ENCODE measurements around the gene ADPRHL1. TPM values are rescaled to one million over a fixed set of nuclear protein-coding genes. Genes with fewer than 3 reads are reported as not detected.

The ADPRHL1 gene
- total RNA-seq, 2 experiments from 2014 or later, result 0.50 to 0.56 TPM

DNA sequence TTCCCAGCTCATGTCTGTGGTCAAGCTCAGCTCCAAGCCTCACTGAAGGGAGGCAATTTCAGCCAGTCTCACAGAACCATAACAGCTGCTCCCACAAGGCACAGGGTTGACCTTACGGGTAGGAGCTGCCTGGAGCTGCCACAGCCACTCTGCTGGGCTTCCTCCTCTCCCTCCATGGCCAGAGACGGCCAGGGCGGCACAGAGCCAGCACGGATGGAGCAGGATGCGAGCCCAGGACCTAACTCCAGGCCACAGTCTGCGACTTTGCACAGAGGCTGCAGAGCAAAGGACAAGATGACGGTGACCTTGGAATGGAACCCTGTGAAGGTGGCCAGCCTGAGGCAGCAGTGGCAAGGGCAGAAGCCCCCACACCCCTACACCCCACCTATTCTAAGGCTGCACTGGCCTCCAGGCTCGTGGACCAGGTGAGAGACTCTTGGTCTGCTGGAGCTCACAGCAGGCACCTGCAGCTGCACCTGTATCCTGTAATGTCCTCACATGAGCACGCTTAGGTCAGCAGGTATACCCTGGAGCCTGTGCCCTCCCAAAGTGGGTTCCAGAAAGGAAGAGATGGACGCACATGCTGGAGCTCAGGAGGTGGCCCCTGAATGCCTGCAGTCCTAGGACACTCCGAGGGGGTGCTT, 29.6 kb downstream of the ADPRHL1 start:
- DNase-seq, result no peak
- H3K27ac Mint-ChIP-seq, result no peak overlapping the region
- H3K9me3 Mint-ChIP-seq, result no peaks in the 10 kb centered on the region

DNA sequence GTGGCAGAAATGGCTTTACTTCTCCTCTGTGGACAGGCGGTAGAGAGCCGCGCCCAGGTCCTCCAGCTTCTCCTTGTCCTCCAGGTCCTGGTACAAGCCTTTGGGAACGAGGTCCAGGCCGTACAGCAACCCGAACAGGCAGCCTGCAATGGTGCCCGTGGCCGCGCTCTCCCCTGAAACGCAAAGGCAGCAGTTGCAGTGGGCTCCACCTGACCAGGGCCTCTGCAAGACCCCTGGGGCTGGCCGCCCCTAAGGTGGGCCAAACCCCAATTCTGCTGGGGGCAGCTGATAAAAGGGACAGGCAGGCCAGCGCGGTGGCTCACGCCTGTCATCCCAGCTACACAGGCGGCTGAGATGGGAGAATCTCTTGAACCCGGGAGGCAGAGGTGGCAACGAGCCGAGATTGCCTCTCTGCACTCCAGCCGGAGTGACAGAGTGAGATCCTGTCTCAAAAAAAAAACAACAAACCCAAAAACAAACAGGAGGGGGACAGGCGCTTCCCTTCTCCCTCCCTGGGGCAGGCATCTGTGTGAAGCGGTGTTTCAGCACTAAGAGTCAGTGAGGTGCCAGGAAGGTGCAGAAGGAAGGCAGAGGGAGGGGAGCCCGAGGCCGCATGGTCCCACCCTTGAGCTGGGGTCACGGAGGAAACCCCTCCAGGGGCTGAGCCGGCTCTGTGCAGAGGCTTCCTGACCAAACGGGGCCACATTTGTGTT, 30.3 kb downstream of the ADPRHL1 start:
- POLR2A ChIA-PET, result no interaction called here
- H3K36me3 Mint-ChIP-seq, result no peaks in the 10 kb centered on the region
- CTCF ChIA-PET, result no interaction called here
- H3K4me3 Mint-ChIP-seq, result no peak overlapping the region
- no peak overlapping the region for H3K27ac Mint-ChIP-seq
- no peaks in the 10 kb centered on the region for H3K9me3 Mint-ChIP-seq
- no peak for DNase-seq
- intact Hi-C loops (cut with micrococcal nuclease), result no loop called here
- no peaks in the 10 kb centered on the region for H3K27me3 Mint-ChIP-seq
- H3K4me1 Mint-ChIP-seq (ENCODE audit: low read depth), result no peaks in the 10 kb centered on the region

More for the DNA sequence above, 29.6 kb downstream of the ADPRHL1 start:
- POLR2A ChIA-PET, result no interaction called here
- intact Hi-C loops (cut with micrococcal nuclease), result no loop called here
- Mint-ChIP-seq H3K4me1 (ENCODE audit: low read depth) (no peaks in the 10 kb centered on the region), H3K36me3 (no peaks in the 10 kb centered on the region), H3K27me3 (no peaks in the 10 kb centered on the region), H3K4me3 (no peak overlapping the region)
- CTCF ChIA-PET, result no interaction called here

DNA sequence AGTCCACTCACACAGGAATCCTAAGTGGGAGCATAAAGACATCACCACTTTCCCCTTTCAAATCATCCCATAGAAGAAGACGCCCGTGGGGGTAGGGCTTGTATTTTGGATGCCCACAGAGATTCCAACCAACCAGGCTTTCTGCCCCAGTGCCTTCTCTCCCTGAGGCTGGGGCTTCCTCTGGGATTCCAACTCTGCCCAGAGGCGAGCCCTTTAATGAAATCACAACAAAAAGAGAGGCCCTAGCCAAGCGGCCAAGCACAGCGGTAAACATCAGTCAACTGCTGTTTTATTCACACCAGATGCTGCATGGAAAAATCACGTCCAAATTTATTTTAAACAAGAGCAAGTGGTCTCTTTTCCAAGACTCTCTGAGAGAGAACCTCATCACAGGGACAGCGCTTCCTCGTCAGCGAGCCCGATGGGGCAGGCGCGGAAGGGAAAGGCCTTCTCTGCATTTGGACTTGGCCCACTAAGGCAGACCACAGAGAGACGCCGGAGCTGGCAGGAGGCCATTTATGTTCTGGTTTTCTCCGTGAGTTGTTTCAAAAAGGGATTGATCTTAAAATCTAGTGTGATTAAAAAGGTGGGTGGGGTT, 31.5 kb downstream of the ADPRHL1 start:
- Mint-ChIP-seq H3K9me3 (no peaks in the 10 kb centered on the region), H3K27me3 (no peaks in the 10 kb centered on the region), H3K4me3 (no peak overlapping the region), H3K4me1 (ENCODE audit: low read depth) (no peaks in the 10 kb centered on the region), H3K27ac (no peak overlapping the region), H3K36me3 (no peaks in the 10 kb centered on the region)
- no peak for DNase-seq
- POLR2A ChIA-PET, result no interaction called here
- intact Hi-C loops (cut with micrococcal nuclease), result no loop called here
- CTCF ChIA-PET, result no interaction called here

DNA sequence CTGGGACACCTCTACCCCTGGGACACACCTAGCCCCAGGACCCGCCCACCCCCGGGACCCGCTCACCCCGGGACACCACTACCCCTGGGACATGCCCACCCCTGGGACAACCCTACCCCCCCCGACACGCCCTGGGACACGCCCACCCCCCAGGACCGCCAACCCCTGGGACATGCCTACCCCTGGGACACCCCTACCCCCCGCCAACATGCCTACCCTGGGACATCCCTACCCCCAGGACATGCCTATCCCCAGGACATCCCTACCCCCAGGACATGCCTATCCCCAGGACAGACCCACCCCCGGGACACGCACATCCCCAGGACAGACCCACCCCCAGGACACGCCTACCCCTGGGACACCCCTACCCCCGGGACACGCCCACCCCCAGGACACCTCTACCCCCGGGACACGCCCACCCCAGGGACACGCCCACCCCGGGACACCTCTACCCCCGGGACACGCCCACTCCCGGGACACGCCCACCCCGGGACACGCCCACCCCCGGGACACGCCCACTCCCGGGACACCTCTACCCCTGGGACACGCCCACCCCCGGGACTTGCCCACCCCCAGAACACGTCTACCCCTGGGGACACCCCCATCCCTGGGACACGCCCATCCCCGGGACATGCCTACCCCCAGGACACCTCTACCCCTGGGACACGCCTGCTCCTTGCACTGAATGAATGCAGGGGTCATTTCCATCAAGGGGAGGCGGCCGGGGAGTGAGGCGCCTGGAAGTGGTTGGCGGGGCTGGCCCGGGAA, 32.3 kb downstream of the ADPRHL1 start:
- H3K27ac Mint-ChIP-seq, result no peak overlapping the region
- H3K4me3 Mint-ChIP-seq, result no peak overlapping the region
- no peaks in the 10 kb centered on the region for H3K36me3 Mint-ChIP-seq
- H3K27me3 Mint-ChIP-seq, result no peaks in the 10 kb centered on the region
- H3K9me3 Mint-ChIP-seq, result no peaks in the 10 kb centered on the region
- intact Hi-C loops (cut with micrococcal nuclease), result no loop called here
- no peak for DNase-seq
- ChIA-PET POLR2A (no interaction called here), CTCF (no interaction called here)
- no peaks in the 10 kb centered on the region for H3K4me1 Mint-ChIP-seq (ENCODE audit: low read depth)

DNA sequence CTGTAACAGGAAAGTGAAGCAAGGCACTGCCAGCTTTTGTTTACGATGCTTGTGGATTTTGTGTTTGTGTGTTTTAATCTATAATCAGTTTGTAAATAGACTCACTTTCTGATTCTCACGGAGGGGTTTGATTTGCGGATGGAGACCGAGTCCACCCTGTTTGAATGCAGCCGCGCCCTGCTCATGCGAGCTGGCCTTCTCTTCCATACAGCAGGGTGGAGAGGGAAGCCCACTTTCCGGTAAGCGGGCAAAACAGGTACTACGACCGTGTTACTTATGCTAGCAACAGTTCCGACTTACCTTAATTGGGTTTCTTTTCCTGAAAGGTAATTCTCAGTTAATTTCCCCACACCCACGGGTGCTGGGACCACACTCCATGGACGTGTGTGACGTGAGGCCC, 33.1 kb downstream of the ADPRHL1 start:
- Mint-ChIP-seq H3K36me3 (no peaks in the 10 kb centered on the region), H3K9me3 (no peaks in the 10 kb centered on the region), H3K27me3 (no peaks in the 10 kb centered on the region), H3K4me3 (no peak overlapping the region), H3K27ac (no peak overlapping the region), H3K4me1 (ENCODE audit: low read depth) (no peaks in the 10 kb centered on the region)
- POLR2A ChIA-PET, result no interaction called here
- intact Hi-C loops (cut with micrococcal nuclease), result no loop called here
- CTCF ChIA-PET, result no interaction called here
- no peak for DNase-seq

DNA sequence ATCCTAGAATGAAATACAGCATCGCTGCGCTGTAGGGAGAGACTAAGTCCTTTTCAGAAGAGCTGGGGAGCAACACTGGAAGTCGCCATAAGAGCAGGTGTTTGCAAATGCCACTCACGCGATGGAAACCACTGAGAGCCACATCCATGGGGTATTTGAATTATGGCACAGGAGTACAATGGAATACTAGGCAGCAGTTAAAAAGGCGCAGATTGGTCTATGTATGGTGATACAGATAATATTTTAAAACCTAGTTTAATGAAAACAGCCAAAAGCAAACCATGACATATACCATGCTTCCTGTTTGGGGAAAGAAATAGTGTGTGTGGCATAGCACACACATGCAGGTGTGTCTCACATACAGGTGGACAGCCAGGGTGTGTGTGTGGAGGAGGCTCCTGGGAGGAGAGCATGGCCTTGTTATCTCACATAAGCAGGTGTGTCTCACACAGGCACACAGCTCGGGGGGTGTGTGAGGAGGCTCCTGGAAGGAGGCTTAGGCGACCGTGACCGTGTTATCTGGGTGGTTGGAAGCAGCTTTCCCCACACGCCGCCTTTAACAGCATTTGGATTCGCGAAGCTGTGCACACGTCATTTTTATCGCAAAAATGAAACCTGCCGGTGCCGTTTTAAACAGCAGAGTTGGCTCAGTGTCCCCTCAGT, 33.6 kb downstream of the ADPRHL1 start:
- Mint-ChIP-seq H3K27ac (no peak overlapping the region), H3K9me3 (no peaks in the 10 kb centered on the region), H3K27me3 (no peaks in the 10 kb centered on the region), H3K4me1 (ENCODE audit: low read depth) (no peaks in the 10 kb centered on the region), H3K36me3 (no peaks in the 10 kb centered on the region), H3K4me3 (no peak overlapping the region)
- ChIA-PET POLR2A (no interaction called here), CTCF (no interaction called here)
- intact Hi-C loops (cut with micrococcal nuclease), result no loop called here
- DNase-seq, result no peak

DNA sequence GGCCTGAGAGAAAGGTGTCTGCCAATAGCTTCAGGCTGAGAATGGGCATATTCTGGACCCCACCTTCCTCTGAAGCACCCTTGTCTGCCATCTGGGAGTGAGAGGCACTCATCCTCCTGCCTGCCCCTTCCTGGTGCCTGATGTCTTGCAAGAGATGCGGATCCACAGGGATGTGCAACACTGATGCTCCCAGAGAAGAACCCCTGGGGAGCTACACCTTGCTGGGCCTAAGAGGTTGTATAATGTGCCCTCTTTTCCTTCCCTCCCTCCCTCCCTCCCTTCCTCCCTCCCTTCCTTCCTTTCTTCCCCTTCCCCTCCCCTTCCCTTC, 34.6 kb downstream of the ADPRHL1 start:
- Mint-ChIP-seq H3K4me1 (ENCODE audit: low read depth) (no peaks in the 10 kb centered on the region), H3K9me3 (no peaks in the 10 kb centered on the region), H3K27me3 (no peaks in the 10 kb centered on the region), H3K36me3 (no peaks in the 10 kb centered on the region), H3K4me3 (no peak overlapping the region), H3K27ac (no peak overlapping the region)
- intact Hi-C loops (cut with micrococcal nuclease), result no loop called here
- ChIA-PET POLR2A (no interaction called here), CTCF (no interaction called here)
- no peak for DNase-seq

DNA sequence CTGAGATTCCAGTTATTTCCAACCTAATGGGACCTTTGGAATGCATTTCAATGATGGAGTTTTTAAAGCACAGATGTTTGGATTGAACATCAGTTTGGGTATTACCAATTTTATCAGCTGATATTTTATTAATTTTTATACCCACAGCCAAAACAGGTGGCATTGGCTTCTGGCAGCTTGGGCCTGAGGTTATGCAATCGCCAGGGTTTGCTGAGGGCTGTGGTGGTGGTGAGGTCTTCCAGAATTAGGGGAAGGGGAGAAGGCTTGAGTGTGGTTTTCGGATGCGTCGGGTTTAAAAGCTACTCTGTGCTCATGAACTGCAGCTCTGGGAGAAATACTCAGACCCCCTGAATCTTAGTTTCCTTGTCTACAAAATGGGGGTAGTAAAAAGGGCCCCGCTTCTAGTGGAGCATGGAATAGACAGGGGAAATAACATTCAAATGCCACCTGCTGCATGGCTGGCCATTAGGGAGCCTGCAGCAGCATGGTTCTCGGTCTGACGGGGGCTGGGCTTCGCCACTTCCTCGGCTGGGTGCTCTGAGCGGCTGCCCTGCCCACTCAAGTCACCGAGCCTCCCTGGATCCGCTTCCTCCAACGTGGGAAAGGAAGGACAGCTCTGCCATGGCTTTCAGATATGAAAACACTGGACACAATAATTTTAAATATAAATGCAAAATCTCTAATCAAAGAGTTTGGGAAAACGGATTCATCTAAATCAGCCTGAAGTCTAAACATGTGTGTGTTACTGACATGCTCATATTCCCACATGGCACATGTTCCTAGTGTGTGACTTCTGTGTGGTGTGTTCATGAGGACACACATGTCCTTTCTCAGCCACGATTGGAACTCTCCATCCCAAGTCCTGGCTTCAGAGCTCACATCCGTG, 35.2 kb downstream of the ADPRHL1 start:
- H3K36me3 Mint-ChIP-seq, result no peaks in the 10 kb centered on the region
- intact Hi-C loops (cut with micrococcal nuclease), result no loop called here
- no peak overlapping the region for H3K4me3 Mint-ChIP-seq
- H3K9me3 Mint-ChIP-seq, result peaks cover 1% of the 10 kb centered on the region
- H3K4me1 Mint-ChIP-seq (ENCODE audit: low read depth), result no peaks in the 10 kb centered on the region
- H3K27ac Mint-ChIP-seq, result no peak overlapping the region
- CTCF ChIA-PET, result interaction anchor here (0.6 kb wide), 1 partner anchor 38 kb away, joined by 3 read pairs; no protein-coding TSS in a partner anchor
- no peak for DNase-seq
- POLR2A ChIA-PET, result no interaction called here
- no peaks in the 10 kb centered on the region for H3K27me3 Mint-ChIP-seq

DNA sequence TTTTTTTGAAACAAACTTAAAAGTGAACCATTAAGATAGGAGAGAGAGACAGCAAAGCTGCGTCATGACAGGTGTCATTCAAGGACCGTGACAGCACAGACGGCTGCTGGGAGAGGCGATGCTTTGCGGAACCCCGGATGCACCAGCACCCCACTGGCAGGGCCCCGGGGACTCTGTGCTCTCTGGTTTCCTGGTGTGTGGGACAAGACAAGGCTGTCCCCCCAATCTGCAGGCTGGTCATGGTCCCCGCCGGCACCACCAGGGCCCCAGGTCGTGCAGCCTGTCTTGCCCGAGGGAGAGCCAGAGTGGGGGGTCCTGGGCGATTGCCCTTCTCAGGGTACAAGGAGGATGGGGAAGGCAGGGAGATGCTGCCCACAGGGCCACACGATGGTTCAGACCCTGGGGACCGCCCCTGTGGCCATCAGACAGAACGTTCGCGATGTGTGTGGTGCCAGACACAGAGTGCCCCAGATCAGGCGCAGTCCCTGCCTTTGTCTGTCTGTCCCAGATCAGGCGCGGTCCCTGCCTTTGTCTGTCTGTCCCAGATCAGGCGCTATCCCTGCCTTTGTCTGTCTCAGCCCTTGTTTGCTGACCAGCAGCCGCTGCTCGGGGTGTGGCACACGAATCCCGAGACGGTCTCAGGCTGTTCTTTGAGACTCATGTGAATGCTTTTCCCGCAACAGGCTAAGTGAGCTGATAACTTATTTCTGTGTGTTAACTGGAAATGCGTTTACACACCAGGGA, 36.1 kb downstream of the ADPRHL1 start:
- ChIA-PET CTCF (interaction anchor here (0.6 kb wide), 1 partner anchor 38 kb away, joined by 3 read pairs; no protein-coding TSS in a partner anchor), POLR2A (no interaction called here)
- Mint-ChIP-seq H3K9me3 (peaks cover 2% of the 10 kb centered on the region), H3K4me1 (ENCODE audit: low read depth) (no peaks in the 10 kb centered on the region), H3K36me3 (no peaks in the 10 kb centered on the region), H3K27ac (no peak overlapping the region), H3K4me3 (no peak overlapping the region), H3K27me3 (no peaks in the 10 kb centered on the region)
- no peak for DNase-seq
- intact Hi-C loops (cut with micrococcal nuclease), result no loop called here

DNA sequence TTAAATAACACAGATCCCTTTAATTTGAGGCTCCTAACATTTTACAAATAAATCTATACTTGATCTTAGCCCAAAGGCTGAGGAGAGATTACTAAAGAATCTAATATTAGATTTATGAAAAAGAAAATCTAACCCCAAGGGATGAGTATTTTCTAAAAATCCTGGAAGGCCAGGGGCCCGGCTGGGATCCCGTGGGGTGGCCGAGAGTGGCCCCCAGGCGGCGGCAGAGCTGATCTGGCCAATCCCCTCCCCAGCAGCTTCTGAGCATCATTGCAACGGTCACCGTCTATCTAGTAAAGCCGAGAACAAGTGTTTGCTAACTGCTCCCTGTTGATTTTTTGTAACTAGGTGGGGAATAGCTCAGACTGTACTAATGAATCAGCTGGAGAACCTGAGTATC, 37.5 kb downstream of the ADPRHL1 start:
- intact Hi-C loops (cut with micrococcal nuclease), result no loop called here
- no peak overlapping the region for H3K27ac Mint-ChIP-seq
- H3K4me1 Mint-ChIP-seq (ENCODE audit: low read depth), result no peaks in the 10 kb centered on the region
- H3K4me3 Mint-ChIP-seq, result no peak overlapping the region
- no peaks in the 10 kb centered on the region for H3K36me3 Mint-ChIP-seq
- peaks cover 2% of the 10 kb centered on the region for H3K9me3 Mint-ChIP-seq
- H3K27me3 Mint-ChIP-seq, result no peaks in the 10 kb centered on the region
- ChIA-PET POLR2A (no interaction called here), CTCF (no interaction called here)
- no peak for DNase-seq

DNA sequence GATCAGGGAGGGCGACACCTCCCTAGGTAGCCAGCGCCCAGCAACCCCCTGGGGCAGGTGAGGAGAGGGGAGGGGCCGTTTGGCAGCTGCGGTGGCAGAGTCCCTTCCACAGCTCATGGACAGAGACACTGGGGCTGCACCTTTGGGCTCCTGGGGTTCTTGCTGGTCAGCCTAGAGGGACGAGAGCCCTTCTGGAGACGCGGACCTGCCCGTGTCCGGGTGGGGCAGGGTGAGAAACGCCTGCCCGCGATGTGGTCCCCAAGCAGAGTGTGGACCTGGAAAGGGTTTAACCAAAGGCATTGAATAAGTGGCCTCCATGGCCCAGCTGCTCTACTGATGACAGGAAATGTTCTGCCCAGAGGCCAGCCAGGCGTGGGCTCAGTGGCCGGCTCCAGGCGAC, 38.3 kb downstream of the ADPRHL1 start:
- POLR2A ChIA-PET, result no interaction called here
- peaks cover 2% of the 10 kb centered on the region for H3K9me3 Mint-ChIP-seq
- intact Hi-C loops (cut with micrococcal nuclease), result no loop called here
- H3K4me1 Mint-ChIP-seq (ENCODE audit: low read depth), result no peaks in the 10 kb centered on the region
- no peak overlapping the region for H3K27ac Mint-ChIP-seq
- CTCF ChIA-PET, result no interaction called here
- no peak overlapping the region for H3K4me3 Mint-ChIP-seq
- no peak for DNase-seq
- no peaks in the 10 kb centered on the region for H3K27me3 Mint-ChIP-seq
- no peaks in the 10 kb centered on the region for H3K36me3 Mint-ChIP-seq

Measured in activated CD4-positive, alpha-beta memory T cell treated with anti-CD3 and anti-CD28 coated beads for 36 hours (primary cell).